Measurements from ENCODE around the gene PSMD6. TPM values are rescaled to one million over a fixed set of nuclear protein-coding genes. Genes with fewer than 3 reads are reported as not detected.

The PSMD6 gene
- polyA plus RNA-seq, 1 donor from 2014 or later: 150 TPM

DNA sequence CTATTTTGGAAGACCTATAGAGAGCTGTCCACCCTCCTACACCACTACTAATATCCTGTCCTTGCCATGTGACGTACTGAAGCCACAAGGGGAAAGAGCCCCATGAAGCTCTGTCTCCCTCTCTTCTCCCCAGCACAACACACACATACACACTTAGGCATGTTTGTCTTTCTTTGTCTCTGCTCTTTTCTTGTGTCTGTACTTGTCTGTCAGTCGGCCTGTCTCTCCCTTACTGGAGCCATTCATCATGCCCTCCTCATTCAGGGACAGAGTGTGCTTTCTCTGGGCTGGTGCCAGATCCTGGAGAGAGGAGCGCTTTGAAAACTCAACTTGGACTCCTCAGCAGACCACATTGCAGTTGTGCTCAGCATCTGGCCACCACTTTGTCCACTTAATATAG, 47.6 kb downstream of the PSMD6 start:
- Histone ChIP-seq H3K9me3 (ENCODE audit: low read length) (no peaks in the 10 kb centered on the region), H3K27me3 (ENCODE audit: insufficient read depth, low read depth, low read length) (no peaks in the 10 kb centered on the region), H3K36me3 (ENCODE audit: insufficient read depth, low read length) (no peaks in the 10 kb centered on the region), H3K27ac (ENCODE audit: low read length) (no peak overlapping the region), H3F3A (ENCODE audit: insufficient read depth, low read length, poor library complexity, severe bottlenecking) (no peaks in the 10 kb centered on the region), H3K4me2 (ENCODE audit: low read length) (no peak overlapping the region), H3K9ac (ENCODE audit: low read length) (no peak overlapping the region), H4K20me1 (ENCODE audit: insufficient read depth) (no peaks in the 10 kb centered on the region), H3K4me3 (ENCODE audit: low read length) (no peak overlapping the region), H3K79me2 (replicated peaks; ENCODE audit: insufficient read depth, low read length) (no peaks in the 10 kb centered on the region), H3K9me2 (ENCODE audit: insufficient read depth, low read length) (no peaks in the 10 kb centered on the region), H2AFZ (ENCODE audit: low read depth, low read length) (no peak overlapping the region)
- TF ChIP-seq MXI1 (conservative IDR thresholded peaks at IDR 0.05; ENCODE audit: poor library complexity, severe bottlenecking): no peak
- no peak for TF ChIP-seq SMC3 (conservative IDR thresholded peaks at IDR 0.05; ENCODE audit: poor library complexity)
- no peak for TF ChIP-seq TAF1 (IDR thresholded peaks at IDR 0.05; ENCODE audit: low read depth)
- no peak for TF ChIP-seq RAD21 (conservative IDR thresholded peaks at IDR 0.05)
- TF ChIP-seq EZH2 (IDR thresholded peaks at IDR 0.05; ENCODE audit: borderline replicate concordance, insufficient read depth, low read length, poor library complexity, severe bottlenecking): no peak
- TF ChIP-seq CTCF (IDR thresholded peaks at IDR 0.05; ENCODE audit: poor library complexity, severe bottlenecking): no peak
- no peak for TF ChIP-seq EP300 (conservative IDR thresholded peaks at IDR 0.05; ENCODE audit: poor library complexity, severe bottlenecking)
- TF ChIP-seq POLR2AphosphoS5 (IDR thresholded peaks at IDR 0.05): no peak
- TF ChIP-seq REST (IDR thresholded peaks at IDR 0.05; ENCODE audit: borderline replicate concordance): no peak

- TF ChIP-seq CTCF (IDR thresholded peaks at IDR 0.05; ENCODE audit: poor library complexity, severe bottlenecking) (no peak), RAD21 (conservative IDR thresholded peaks at IDR 0.05) (no peak), POLR2AphosphoS5 (IDR thresholded peaks at IDR 0.05) (no peak), MXI1 (conservative IDR thresholded peaks at IDR 0.05; ENCODE audit: poor library complexity, severe bottlenecking) (no peak), EP300 (conservative IDR thresholded peaks at IDR 0.05; ENCODE audit: poor library complexity, severe bottlenecking) (no peak), REST (IDR thresholded peaks at IDR 0.05; ENCODE audit: borderline replicate concordance) (no peak), SMC3 (conservative IDR thresholded peaks at IDR 0.05; ENCODE audit: poor library complexity) (no peak), EZH2 (IDR thresholded peaks at IDR 0.05; ENCODE audit: borderline replicate concordance, insufficient read depth, low read length, poor library complexity, severe bottlenecking) (no peak), TAF1 (IDR thresholded peaks at IDR 0.05; ENCODE audit: low read depth) (no peak)
- Histone ChIP-seq H3K9ac (ENCODE audit: low read length) (no peak overlapping the region), H3K9me3 (ENCODE audit: low read length) (no peaks in the 10 kb centered on the region), H4K20me1 (ENCODE audit: insufficient read depth) (no peaks in the 10 kb centered on the region), H2AFZ (ENCODE audit: low read depth, low read length) (no peak overlapping the region), H3K27ac (ENCODE audit: low read length) (no peak overlapping the region), H3K36me3 (ENCODE audit: insufficient read depth, low read length) (no peaks in the 10 kb centered on the region), H3K9me2 (ENCODE audit: insufficient read depth, low read length) (no peaks in the 10 kb centered on the region), H3K4me2 (ENCODE audit: low read length) (no peak overlapping the region), H3K27me3 (ENCODE audit: insufficient read depth, low read depth, low read length) (no peaks in the 10 kb centered on the region), H3K4me3 (ENCODE audit: low read length) (no peak overlapping the region), H3K79me2 (replicated peaks; ENCODE audit: insufficient read depth, low read length) (no peaks in the 10 kb centered on the region), H3F3A (ENCODE audit: insufficient read depth, low read length, poor library complexity, severe bottlenecking) (no peaks in the 10 kb centered on the region)
These were observed 48.8 kb downstream of the PSMD6 start for GRCh38 chr3:63974451-63974850.

All from neural cell (in vitro differentiated cells).